ENCODE measurements around the gene DYNLT5.
"Not testable (repeated sequence)": the region's sequence is repeated elsewhere in the genome, so short reads cannot be mapped to it uniquely, and the experiment has no call there.

Gene DYNLT5

DNA sequence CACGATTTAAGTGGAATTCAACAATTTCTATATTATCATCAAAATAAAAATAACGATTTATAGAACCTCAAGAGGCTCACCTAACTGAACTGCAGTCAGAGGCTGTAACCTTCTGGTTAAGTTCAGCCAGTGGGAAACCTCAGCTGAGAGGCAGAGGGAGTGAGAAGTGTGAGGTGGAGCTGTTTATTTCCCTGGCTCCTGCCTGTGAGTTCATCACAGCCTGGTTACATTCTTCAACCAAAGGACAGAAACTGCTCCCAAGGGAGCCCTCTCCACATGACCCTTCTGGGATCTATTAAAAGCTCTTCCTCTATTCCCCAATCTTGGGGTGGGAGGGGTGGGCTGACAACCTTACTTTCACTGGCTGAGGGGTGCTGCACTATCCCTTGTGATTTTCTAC, 22.2 kb downstream of the DYNLT5 start:
- H3K4me3 ChIP-seq (ENCODE audit: low read depth, low read length) = no peak overlapping the region
- DNase-seq (ENCODE audit: low read depth) = peak; percentile 12
- TF ChIP-seq, protein P1, sequence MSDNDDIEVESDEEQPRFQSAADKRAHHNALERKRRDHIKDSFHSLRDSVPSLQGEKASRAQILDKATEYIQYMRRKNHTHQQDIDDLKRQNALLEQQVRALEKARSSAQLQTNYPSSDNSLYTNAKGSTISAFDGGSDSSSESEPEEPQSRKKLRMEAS (IDR thresholded peaks at IDR 0.05; ENCODE audit: low read depth, low read length) = no peak
- TF ChIP-seq POLR2A (IDR thresholded peaks at IDR 0.05; ENCODE audit: extremely low read depth, insufficient read length) (no peak), MYC (IDR thresholded peaks at IDR 0.05; ENCODE audit: low read depth, low read length) (no peak)
- TF ChIP-seq, protein P2, sequence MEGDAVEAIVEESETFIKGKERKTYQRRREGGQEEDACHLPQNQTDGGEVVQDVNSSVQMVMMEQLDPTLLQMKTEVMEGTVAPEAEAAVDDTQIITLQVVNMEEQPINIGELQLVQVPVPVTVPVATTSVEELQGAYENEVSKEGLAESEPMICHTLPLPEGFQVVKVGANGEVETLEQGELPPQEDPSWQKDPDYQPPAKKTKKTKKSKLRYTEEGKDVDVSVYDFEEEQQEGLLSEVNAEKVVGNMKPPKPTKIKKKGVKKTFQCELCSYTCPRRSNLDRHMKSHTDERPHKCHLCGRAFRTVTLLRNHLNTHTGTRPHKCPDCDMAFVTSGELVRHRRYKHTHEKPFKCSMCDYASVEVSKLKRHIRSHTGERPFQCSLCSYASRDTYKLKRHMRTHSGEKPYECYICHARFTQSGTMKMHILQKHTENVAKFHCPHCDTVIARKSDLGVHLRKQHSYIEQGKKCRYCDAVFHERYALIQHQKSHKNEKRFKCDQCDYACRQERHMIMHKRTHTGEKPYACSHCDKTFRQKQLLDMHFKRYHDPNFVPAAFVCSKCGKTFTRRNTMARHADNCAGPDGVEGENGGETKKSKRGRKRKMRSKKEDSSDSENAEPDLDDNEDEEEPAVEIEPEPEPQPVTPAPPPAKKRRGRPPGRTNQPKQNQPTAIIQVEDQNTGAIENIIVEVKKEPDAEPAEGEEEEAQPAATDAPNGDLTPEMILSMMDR (IDR thresholded peaks at IDR 0.05; ENCODE audit: low read depth, low read length) = no peak

DNA sequence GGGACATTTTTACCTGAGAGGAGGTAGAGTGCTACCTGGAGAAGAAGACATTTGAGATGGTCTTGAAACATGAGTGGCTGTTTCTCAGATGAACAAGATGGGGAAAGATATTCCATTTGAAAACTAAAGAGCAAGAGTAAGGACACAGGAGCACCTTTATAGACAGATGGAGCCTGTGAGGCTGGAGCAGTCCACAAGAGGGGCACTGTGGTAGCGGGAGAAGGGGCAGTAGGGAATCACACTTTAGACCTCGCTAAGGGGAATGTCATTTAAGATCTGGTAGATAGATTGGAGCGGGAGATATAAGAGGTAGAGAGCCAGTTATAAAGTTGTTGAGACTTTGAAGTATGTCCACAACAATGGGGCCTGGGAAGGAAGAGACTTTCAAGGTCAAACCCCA, 23.4 kb downstream of the DYNLT5 start:
- no peak for DNase-seq (ENCODE audit: low read depth)
- H3K4me3 ChIP-seq (ENCODE audit: low read depth, low read length) = no peak overlapping the region
- TF ChIP-seq POLR2A (IDR thresholded peaks at IDR 0.05; ENCODE audit: extremely low read depth, insufficient read length) = no peak
- TF ChIP-seq, protein P1 (IDR thresholded peaks at IDR 0.05; ENCODE audit: low read depth, low read length) = no peak

DNA sequence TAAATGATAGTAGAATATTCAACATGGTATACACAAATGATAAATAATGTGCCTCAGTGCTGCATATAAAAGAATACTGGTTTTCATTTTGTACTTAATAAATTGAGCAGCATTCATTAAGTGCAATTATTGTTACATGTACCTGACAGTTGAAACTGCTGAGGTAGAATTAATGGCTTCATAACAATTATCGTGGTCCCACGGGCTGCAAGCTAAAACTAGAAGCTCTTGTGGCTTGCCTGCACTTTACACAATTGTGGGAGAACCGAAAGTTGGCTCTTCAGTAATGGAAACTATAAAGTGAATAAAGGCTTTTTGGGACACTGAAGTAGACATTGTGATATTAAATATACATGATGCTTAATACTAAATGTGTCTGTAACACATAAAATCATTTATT, 25.6 kb downstream of the DYNLT5 start:
- no peak for DNase-seq (ENCODE audit: low read depth)
- TF ChIP-seq, protein P2 (IDR thresholded peaks at IDR 0.05; ENCODE audit: low read depth, low read length) = no peak
- no peak for TF ChIP-seq MYC (IDR thresholded peaks at IDR 0.05; ENCODE audit: low read depth, low read length)
- no peak for TF ChIP-seq POLR2A (IDR thresholded peaks at IDR 0.05; ENCODE audit: extremely low read depth, insufficient read length)
- TF ChIP-seq, protein P1 (IDR thresholded peaks at IDR 0.05; ENCODE audit: low read depth, low read length) = no peak
- H3K4me3 ChIP-seq (ENCODE audit: low read depth, low read length) = no peak overlapping the region

DNA sequence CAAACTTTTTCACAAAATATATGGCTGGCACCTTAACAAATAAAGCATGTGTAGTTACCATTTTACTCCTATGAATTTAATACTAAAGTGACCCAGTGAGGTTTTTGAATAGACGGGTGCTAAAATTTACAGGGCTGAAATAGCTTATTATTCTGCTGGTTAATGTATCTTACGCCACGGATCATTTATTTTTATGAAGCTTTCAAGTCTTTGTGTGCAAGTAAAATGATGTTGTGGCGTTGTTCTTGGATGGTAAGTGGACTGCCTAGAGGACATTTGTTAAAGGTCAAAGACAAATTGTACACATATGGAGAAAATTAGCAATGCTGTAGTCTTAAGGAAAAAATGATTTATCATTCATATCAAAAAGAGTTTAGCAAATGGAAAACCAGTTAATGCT, 26.0 kb downstream of the DYNLT5 start:
- TF ChIP-seq, protein P1 (IDR thresholded peaks at IDR 0.05; ENCODE audit: low read depth, low read length) = no peak
- TF ChIP-seq MYC (IDR thresholded peaks at IDR 0.05; ENCODE audit: low read depth, low read length) (no peak), POLR2A (IDR thresholded peaks at IDR 0.05; ENCODE audit: extremely low read depth, insufficient read length) (no peak)
- TF ChIP-seq, protein P2 (IDR thresholded peaks at IDR 0.05; ENCODE audit: low read depth, low read length) = no peak
- no peak for DNase-seq (ENCODE audit: low read depth)
- H3K4me3 ChIP-seq (ENCODE audit: low read depth, low read length) = no peak overlapping the region

DNA sequence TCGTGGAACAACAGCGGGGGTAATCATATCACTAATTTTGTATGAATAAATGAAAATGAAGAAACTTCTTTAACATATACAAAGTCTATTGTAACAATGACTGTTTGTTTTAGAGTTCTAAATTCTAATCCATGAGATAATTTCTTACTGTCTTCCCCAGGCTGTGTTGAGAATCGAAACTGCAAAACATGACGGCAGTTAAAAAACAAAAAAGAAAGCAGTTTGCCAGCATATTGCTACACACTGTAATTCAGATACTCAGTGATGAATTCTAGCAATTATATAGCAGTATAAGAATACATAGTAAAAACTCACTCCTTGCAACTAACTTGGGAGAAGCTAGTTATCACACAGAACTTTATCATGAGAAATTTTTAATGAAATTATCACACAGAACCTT, 26.7 kb downstream of the DYNLT5 start:
- DNase-seq (ENCODE audit: low read depth) = no peak
- TF ChIP-seq, protein P2 (IDR thresholded peaks at IDR 0.05; ENCODE audit: low read depth, low read length) = no peak
- TF ChIP-seq POLR2A (IDR thresholded peaks at IDR 0.05; ENCODE audit: extremely low read depth, insufficient read length) (no peak), MYC (IDR thresholded peaks at IDR 0.05; ENCODE audit: low read depth, low read length) (no peak)
- TF ChIP-seq, protein P1 (IDR thresholded peaks at IDR 0.05; ENCODE audit: low read depth, low read length) = no peak
- H3K4me3 ChIP-seq (ENCODE audit: low read depth, low read length) = no peak overlapping the region

DNA sequence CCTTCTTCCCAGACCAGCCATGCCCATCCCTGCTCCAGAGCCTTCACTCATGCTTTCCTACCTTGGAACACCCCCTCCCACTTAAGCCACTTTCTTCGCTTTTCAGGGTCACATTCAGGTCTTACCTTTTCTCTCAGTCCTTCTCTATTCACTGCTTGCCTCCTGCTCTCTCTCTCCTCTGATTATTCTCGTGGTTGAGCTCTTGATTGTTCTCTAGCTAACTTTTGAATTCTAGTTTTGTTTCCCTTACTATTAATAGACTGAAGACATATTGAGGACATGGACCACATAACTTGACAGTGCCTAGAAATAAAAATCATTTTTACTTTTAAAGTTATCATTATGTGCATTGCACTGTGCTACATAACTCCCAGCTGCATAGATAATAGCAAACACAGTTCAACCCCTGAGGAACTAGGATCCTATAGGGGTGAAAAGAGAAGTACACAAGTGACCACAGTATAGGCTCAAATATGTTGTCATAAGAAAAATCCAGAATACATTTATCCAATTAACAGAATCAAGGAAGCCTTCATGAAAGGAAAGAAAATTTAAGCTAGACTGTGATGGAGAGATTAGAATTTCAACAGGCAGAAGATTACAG, 27.3 kb downstream of the DYNLT5 start:
- TF ChIP-seq, protein P2 (IDR thresholded peaks at IDR 0.05; ENCODE audit: low read depth, low read length) = no peak
- TF ChIP-seq POLR2A (IDR thresholded peaks at IDR 0.05; ENCODE audit: extremely low read depth, insufficient read length) (no peak), MYC (IDR thresholded peaks at IDR 0.05; ENCODE audit: low read depth, low read length) (no peak)
- TF ChIP-seq, protein P1 (IDR thresholded peaks at IDR 0.05; ENCODE audit: low read depth, low read length) = no peak
- no peak overlapping the region for H3K4me3 ChIP-seq (ENCODE audit: low read depth, low read length)
- no peak for DNase-seq (ENCODE audit: low read depth)

DNA sequence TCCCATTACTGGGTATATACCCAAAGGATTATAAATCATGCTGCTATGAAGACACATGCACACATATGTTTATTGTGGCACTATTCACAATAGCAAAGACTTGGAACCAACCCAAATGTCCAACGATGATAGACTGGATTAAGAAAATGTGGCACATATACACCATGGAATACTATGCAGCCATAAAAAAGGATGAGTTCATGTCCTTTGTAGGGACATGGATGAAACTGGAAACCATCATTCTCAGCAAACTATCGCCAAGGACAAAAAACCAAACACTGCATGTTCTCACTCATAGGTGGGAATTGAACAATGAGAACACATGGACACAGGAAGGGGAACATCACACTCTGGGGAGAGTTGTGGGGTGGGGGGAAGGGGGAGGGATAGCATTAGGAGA, 33.5 kb downstream of the DYNLT5 start:
- DNase-seq (ENCODE audit: low read depth); H3K4me3 ChIP-seq (ENCODE audit: low read depth, low read length): not testable (repeated sequence)
